Karpas-422 (cell line): ENCODE results near the gene NBPF6. TPM values are rescaled to one million over a fixed set of nuclear protein-coding genes. Genes with fewer than 3 reads are reported as not detected.
"Not testable (repeated sequence)": the region's sequence is repeated elsewhere in the genome, so short reads cannot be mapped to it uniquely, and the experiment has no call there.

ENCODE experiments used
- DNase-seq: peaks from one replicate; pipeline ENCODE4 v3.0.0-alpha.2; 2015
- H2AFZ ChIP-seq: fragments of 200-600 bp; sonication (generic); 2 replicates; pipeline ENCODE4 v1.6.1; 2014; ENCODE audit warnings: antibody characterized with exemption, low read length, mixed read lengths
- H3K27ac ChIP-seq: fragments of 200-600 bp; sonication (generic); 2 replicates; pipeline ENCODE4 v1.5.1; 2014; ENCODE audit warnings: mild to moderate bottlenecking, low read length, moderate library complexity
- H3K27me3 ChIP-seq: fragments of 200-600 bp; sonication (generic); 2 replicates; pipeline ENCODE4 v1.6.1; 2014; ENCODE audit warnings: low read length, mixed read lengths
- H3K36me3 ChIP-seq: fragments of 200-600 bp; sonication (generic); 2 replicates; pipeline ENCODE4 v1.6.1; 2014; ENCODE audit warnings: low read length, mixed read lengths; ENCODE audit not compliant: insufficient read depth
- H3K4me1 ChIP-seq: fragments of 200-600 bp; sonication (generic); 2 replicates; pipeline ENCODE4 v1.6.1; 2014; ENCODE audit warnings: mild to moderate bottlenecking, low read length, mixed read lengths
- H3K4me2 ChIP-seq: fragments of 200-600 bp; sonication (generic); 2 replicates; pipeline ENCODE4 v1.6.1; 2014; ENCODE audit warnings: low read length, low read depth, mild to moderate bottlenecking; ENCODE audit not compliant: poor library complexity, severe bottlenecking
- H3K4me3 ChIP-seq: fragments of 200-600 bp; sonication (generic); 2 replicates; pipeline ENCODE4 v1.5.1; 2014; ENCODE audit warnings: mild to moderate bottlenecking, antibody characterized with exemption, low read length, mixed read lengths
- H3K79me2 ChIP-seq: fragments of 200-600 bp; sonication (generic); 2 replicates; pipeline ENCODE4 v1.6.1; 2014; ENCODE audit warnings: mild to moderate bottlenecking, low read length, mixed read lengths
- H3K9ac ChIP-seq: fragments of 200-600 bp; sonication (generic); 2 replicates; pipeline ENCODE4 v1.6.0; 2014; ENCODE audit warnings: low read length
- H3K9me2 ChIP-seq: fragments of 200-600 bp; sonication (generic), shearing (Covaris generic); replicated peaks from 2 replicates; pipeline ENCODE4 v1.6.0; 2014; ENCODE audit warnings: mild to moderate bottlenecking, low read length, moderate library complexity; ENCODE audit not compliant: insufficient read depth
- H3K9me3 ChIP-seq: fragments of 300-700, 200-600 bp; sonication (generic); 2 replicates; pipeline ENCODE4 v1.6.1; 2014; ENCODE audit warnings: low read length, mixed read lengths
- H4K20me1 ChIP-seq: fragments of 200-600 bp; sonication (generic); 2 replicates; pipeline ENCODE4 v1.6.1; 2014; ENCODE audit warnings: mild to moderate bottlenecking, antibody characterized with exemption, low read length, low read depth; ENCODE audit not compliant: insufficient read depth
- total RNA-seq: library from RNA; depleted of rRNA; stranded (reverse); fragments of >200 nt; shearing (Covaris generic); gene quantifications from 2 replicates; pipeline ENCODE4 v1.2.3, GENCODE V29; 2014; ENCODE audit warnings: low replicate concordance

Gene NBPF6
- total RNA-seq, 1 experiment from 2014 or later: not detected

- Histone ChIP-seq H3K9me3 (no peaks in the 10 kb centered on the region), H3K9me2 (no peaks in the 10 kb centered on the region), H3K27ac (no peak overlapping the region), H3K9ac (no peak overlapping the region), H3K36me3 (no peaks in the 10 kb centered on the region), H4K20me1 (no peaks in the 10 kb centered on the region), H3K4me2 (no peak overlapping the region), H3K79me2 (no peaks in the 10 kb centered on the region), H2AFZ (no peak overlapping the region), H3K4me1 (no peaks in the 10 kb centered on the region), H3K4me3 (no peak overlapping the region), H3K27me3 (no peaks in the 10 kb centered on the region)
- DNase-seq: no peak
Observed at GRCh38 chr1:108482708-108483107, 32.6 kb downstream of the NBPF6 start.

GRCh38 chr1:108485990-108486389 lies 35.8 kb downstream of the NBPF6 start:
- H3K9ac ChIP-seq, H2AFZ ChIP-seq, H3K27ac ChIP-seq, H3K36me3 ChIP-seq, H3K4me1 ChIP-seq, DNase-seq, H3K27me3 ChIP-seq, H3K4me2 ChIP-seq, H3K4me3 ChIP-seq, H3K9me3 ChIP-seq, H4K20me1 ChIP-seq, H3K9me2 ChIP-seq, H3K79me2 ChIP-seq: not testable (repeated sequence)

DNA sequence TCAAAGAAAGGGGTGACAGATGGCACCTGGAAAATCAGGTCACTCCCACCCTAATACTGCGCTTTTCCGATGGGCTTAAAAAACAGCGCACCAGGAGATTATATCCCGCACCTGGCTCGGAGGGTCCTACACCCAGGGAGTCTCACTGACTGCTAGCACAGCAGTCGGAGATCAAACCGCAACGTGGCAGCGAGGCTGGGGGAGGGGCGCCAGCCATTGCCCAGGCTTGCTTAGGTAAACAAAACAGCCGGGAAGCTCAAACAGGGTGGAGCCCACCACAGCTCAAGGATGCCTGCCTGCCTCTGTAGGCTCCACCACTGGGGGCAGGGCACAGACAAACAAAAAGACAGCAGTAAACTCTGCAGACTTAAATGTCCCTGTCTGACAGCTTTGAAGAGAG lies 36.6 kb downstream of the NBPF6 start:
- H3K4me1 ChIP-seq, H3K9ac ChIP-seq, DNase-seq, H3K27me3 ChIP-seq, H2AFZ ChIP-seq, H3K4me3 ChIP-seq, H3K9me2 ChIP-seq, H3K27ac ChIP-seq, H3K36me3 ChIP-seq, H3K79me2 ChIP-seq, H4K20me1 ChIP-seq, H3K9me3 ChIP-seq, H3K4me2 ChIP-seq: not testable (repeated sequence)

DNA sequence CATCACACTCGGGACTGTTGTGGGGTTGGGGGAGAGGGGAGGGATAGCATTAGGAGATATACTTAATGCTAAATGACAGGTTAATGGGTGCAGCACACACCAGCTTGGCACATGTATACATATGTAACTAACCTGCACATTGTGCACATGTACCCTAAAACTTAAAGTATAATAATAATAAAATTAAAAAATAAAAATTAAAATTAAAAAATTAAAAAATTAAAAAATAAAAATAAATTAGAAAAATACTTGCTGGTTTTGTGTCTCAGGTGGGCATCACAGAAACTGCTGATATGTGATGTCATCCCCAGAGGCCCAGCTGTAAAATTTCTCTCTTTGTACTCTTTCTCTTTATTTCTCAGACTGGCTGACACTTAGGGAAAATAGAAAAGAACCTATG lies 44.9 kb downstream of the NBPF6 start:
- not testable (repeated sequence) for H3K9me3 ChIP-seq, H3K9ac ChIP-seq, H3K27ac ChIP-seq, H3K4me1 ChIP-seq, H3K79me2 ChIP-seq, DNase-seq, H3K36me3 ChIP-seq, H4K20me1 ChIP-seq, H3K4me2 ChIP-seq, H2AFZ ChIP-seq, H3K27me3 ChIP-seq, H3K9me2 ChIP-seq, H3K4me3 ChIP-seq

DNA sequence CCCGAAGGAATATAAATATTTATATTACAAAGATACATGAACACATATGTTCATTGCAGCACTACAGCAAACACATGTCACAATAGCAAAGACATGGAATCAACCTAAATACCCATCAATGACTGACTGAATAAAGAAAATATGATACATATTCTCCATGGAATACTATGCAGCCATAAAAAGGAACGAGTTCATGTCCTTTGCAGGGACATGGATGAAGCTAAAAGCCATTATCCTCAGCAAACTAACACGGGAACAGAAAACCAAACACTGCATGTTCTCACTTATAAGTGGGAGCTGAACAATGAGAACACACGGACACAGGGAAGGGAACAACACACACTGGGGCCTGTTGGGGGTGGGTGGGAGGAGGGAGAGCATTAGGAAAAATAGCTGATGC lies 46.7 kb downstream of the NBPF6 start:
- not testable (repeated sequence) for H4K20me1 ChIP-seq, H3K4me3 ChIP-seq, H3K4me1 ChIP-seq, H3K9me3 ChIP-seq, H3K9ac ChIP-seq, H3K4me2 ChIP-seq, H3K79me2 ChIP-seq, DNase-seq, H3K27me3 ChIP-seq, H2AFZ ChIP-seq, H3K9me2 ChIP-seq, H3K36me3 ChIP-seq, H3K27ac ChIP-seq

DNA sequence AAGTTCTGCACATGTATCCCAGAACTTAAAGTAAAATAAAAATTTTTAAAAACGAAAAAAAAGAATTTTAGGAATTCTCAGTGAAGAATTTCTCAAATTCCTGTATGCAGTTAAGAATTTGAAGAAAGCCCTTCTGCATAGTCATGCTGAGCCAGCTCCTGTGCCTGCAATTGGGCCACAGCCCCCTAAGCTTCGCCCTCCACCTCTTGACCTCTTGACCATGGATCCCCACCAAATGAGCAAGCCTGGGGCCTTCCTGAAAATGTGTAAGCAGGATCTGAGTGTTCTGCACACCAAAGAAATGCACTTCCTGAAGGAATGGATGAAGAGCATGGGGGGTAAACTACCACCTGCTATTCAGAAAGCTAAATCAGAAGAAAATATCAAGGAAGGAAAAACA lies 52.0 kb downstream of the NBPF6 start:
- H3K4me3 ChIP-seq: no peak overlapping the region
- H3K9me2 ChIP-seq: no peaks in the 10 kb centered on the region
- H3K9me3 ChIP-seq: no peaks in the 10 kb centered on the region
- no peak overlapping the region for H3K27ac ChIP-seq
- H3K4me2 ChIP-seq: no peak overlapping the region
- H3K36me3 ChIP-seq: no peaks in the 10 kb centered on the region
- no peaks in the 10 kb centered on the region for H3K27me3 ChIP-seq
- H3K79me2 ChIP-seq: no peaks in the 10 kb centered on the region
- H3K4me1 ChIP-seq: no peaks in the 10 kb centered on the region
- DNase-seq: no peak
- no peak overlapping the region for H2AFZ ChIP-seq
- no peaks in the 10 kb centered on the region for H4K20me1 ChIP-seq
- no peak overlapping the region for H3K9ac ChIP-seq

DNA sequence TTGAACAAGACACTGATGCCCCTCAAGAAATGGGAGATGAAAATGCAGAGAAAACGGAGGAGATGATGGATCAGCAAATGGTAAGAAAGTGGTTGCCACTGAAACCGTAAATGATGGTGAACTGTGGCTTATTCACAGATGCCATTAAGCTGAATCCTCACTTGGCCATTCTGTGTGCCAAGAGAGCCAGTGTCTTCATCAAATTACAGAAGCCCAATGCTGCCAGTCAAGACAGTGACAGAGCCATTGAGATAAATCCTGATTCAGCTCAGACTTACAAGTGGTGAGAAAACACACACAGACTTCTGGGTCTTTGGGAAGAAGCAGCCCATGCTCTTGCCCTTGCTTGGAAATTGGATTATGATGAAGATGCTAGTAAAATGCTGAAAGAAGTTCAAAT lies 52.5 kb downstream of the NBPF6 start:
- no peak overlapping the region for H3K4me2 ChIP-seq

GRCh38 chr1:108503062-108503733 lies 53.1 kb downstream of the NBPF6 start:
- no peaks in the 10 kb centered on the region for H3K9me2 ChIP-seq
- H3K79me2 ChIP-seq: no peaks in the 10 kb centered on the region
- H4K20me1 ChIP-seq: no peaks in the 10 kb centered on the region
- no peak overlapping the region for H2AFZ ChIP-seq
- H3K9ac ChIP-seq: no peak overlapping the region
- no peaks in the 10 kb centered on the region for H3K4me1 ChIP-seq
- H3K9me3 ChIP-seq: no peaks in the 10 kb centered on the region
- no peak overlapping the region for H3K4me2 ChIP-seq
- H3K27me3 ChIP-seq: no peaks in the 10 kb centered on the region
- no peak overlapping the region for H3K27ac ChIP-seq
- H3K4me3 ChIP-seq: no peak overlapping the region
- DNase-seq: no peak
- no peaks in the 10 kb centered on the region for H3K36me3 ChIP-seq

More for the DNA sequence above, 52.5 kb downstream of the NBPF6 start:
- H3K4me1 ChIP-seq: no peaks in the 10 kb centered on the region
- no peak overlapping the region for H3K4me3 ChIP-seq
- no peak overlapping the region for H3K9ac ChIP-seq
- no peaks in the 10 kb centered on the region for H3K79me2 ChIP-seq
- no peak for DNase-seq
- no peaks in the 10 kb centered on the region for H3K9me3 ChIP-seq
- H3K36me3 ChIP-seq: no peaks in the 10 kb centered on the region
- H3K9me2 ChIP-seq: no peaks in the 10 kb centered on the region
- no peak overlapping the region for H2AFZ ChIP-seq
- H3K27me3 ChIP-seq: no peaks in the 10 kb centered on the region
- H3K27ac ChIP-seq: no peak overlapping the region
- H4K20me1 ChIP-seq: no peaks in the 10 kb centered on the region

- Histone ChIP-seq H3K4me2 (no peak overlapping the region), H3K4me3 (no peak overlapping the region), H3K9ac (no peak overlapping the region), H3K4me1 (no peaks in the 10 kb centered on the region), H3K27ac (no peak overlapping the region), H3K79me2 (no peaks in the 10 kb centered on the region), H4K20me1 (no peaks in the 10 kb centered on the region), H2AFZ (no peak overlapping the region), H3K27me3 (no peaks in the 10 kb centered on the region), H3K9me2 (no peaks in the 10 kb centered on the region), H3K9me3 (no peaks in the 10 kb centered on the region), H3K36me3 (no peaks in the 10 kb centered on the region)
- DNase-seq: no peak
Observed at GRCh38 chr1:108504447-108504846, 54.3 kb downstream of the NBPF6 start.
